MM.1S (cell line): Measurements from ENCODE around the gene SLC4A5.

ENCODE experiments used
- DNase-seq: peaks from one replicate; pipeline ENCODE4 v3.0.0-alpha.2; 2015
- H2AFZ ChIP-seq: fragments of 300-600 bp; sonication (generic); 2 replicates; pipeline ENCODE4 v1.6.0; 2016; ENCODE audit warnings: antibody characterized with exemption, low read length
- H3F3A ChIP-seq: fragments of 300-600 bp; sonication (generic); 2 replicates; pipeline ENCODE4 v1.6.1; 2016; ENCODE audit warnings: mild to moderate bottlenecking, antibody characterized with exemption, low read length, moderate library complexity, mixed read lengths; ENCODE audit not compliant: insufficient read depth
- H3K27ac ChIP-seq: fragments of 300-600 bp; sonication (generic); 2 replicates; pipeline ENCODE4 v1.5.1; 2016; ENCODE audit warnings: mild to moderate bottlenecking, low read length
- H3K27me3 ChIP-seq: fragments of 300-600 bp; sonication (generic); replicated peaks from 2 replicates; pipeline ENCODE4 v1.6.0; 2016; ENCODE audit warnings: low read length; ENCODE audit not compliant: insufficient read depth
- H3K36me3 ChIP-seq: fragments of 300-600 bp; sonication (generic); replicated peaks from 2 replicates; pipeline ENCODE4 v1.6.1; 2016; ENCODE audit warnings: mild to moderate bottlenecking, low read length, mixed read lengths; ENCODE audit not compliant: insufficient read depth
- H3K4me1 ChIP-seq: fragments of 300-600 bp; sonication (generic); 2 replicates; pipeline ENCODE4 v1.6.1; 2016; ENCODE audit warnings: low read length, mixed read lengths
- H3K4me2 ChIP-seq: fragments of 300-600 bp; sonication (generic); 2 replicates; pipeline ENCODE4 v1.6.0; 2016; ENCODE audit warnings: low read depth, low read length
- H3K4me3 ChIP-seq: fragments of 300-600 bp; sonication (generic); 2 replicates; pipeline ENCODE4 v1.5.1; 2016; ENCODE audit warnings: low read length, mixed read lengths
- H3K79me2 ChIP-seq: fragments of 300-600 bp; sonication (generic); 2 replicates; pipeline ENCODE4 v1.6.1; 2016; ENCODE audit warnings: mixed run types, low read length, mixed read lengths
- H3K9ac ChIP-seq: fragments of 300-600 bp; sonication (generic); 2 replicates; pipeline ENCODE4 v1.6.1; 2016; ENCODE audit warnings: low read length, mixed read lengths
- H3K9me2 ChIP-seq: fragments of 300-600 bp; sonication (generic); replicated peaks from 2 replicates; pipeline ENCODE4 v1.6.1; 2016; ENCODE audit warnings: mild to moderate bottlenecking, low read length, mixed read lengths; ENCODE audit not compliant: insufficient read depth
- H3K9me3 ChIP-seq: fragments of 300-600 bp; sonication (generic); replicated peaks from 2 replicates; pipeline ENCODE4 v1.6.1; 2016; ENCODE audit warnings: mild to moderate bottlenecking, low read length, mixed read lengths; ENCODE audit not compliant: insufficient read depth
- H4K20me1 ChIP-seq: fragments of 300-600 bp; sonication (generic); 2 replicates; pipeline ENCODE4 v1.6.1; 2016; ENCODE audit warnings: mild to moderate bottlenecking, low read length, moderate library complexity, mixed read lengths; ENCODE audit not compliant: insufficient read depth
- EZH2 ChIP-seq: fragments of 300-600 bp; sonication (generic); optimal IDR thresholded peaks from 2 replicates; pipeline ENCODE3; 2017; ENCODE audit warnings: low read depth, mild to moderate bottlenecking, antibody characterized with exemption, low read length, mixed read lengths
- EZH2phosphoT487 ChIP-seq: fragments of 300-600 bp; sonication (generic); IDR thresholded peaks from 2 replicates; pipeline ENCODE4 v1.6.1; 2018; ENCODE audit warnings: antibody characterized with exemption, low read length
- TF ChIP-seq, protein P1 (sequence below): fragments of 300-600 bp; sonication (generic); IDR thresholded peaks from 2 replicates; pipeline ENCODE4 v1.5.1; 2016; ENCODE audit warnings: antibody characterized with exemption, low read length, mixed read lengths

SLC4A5 gene

DNA sequence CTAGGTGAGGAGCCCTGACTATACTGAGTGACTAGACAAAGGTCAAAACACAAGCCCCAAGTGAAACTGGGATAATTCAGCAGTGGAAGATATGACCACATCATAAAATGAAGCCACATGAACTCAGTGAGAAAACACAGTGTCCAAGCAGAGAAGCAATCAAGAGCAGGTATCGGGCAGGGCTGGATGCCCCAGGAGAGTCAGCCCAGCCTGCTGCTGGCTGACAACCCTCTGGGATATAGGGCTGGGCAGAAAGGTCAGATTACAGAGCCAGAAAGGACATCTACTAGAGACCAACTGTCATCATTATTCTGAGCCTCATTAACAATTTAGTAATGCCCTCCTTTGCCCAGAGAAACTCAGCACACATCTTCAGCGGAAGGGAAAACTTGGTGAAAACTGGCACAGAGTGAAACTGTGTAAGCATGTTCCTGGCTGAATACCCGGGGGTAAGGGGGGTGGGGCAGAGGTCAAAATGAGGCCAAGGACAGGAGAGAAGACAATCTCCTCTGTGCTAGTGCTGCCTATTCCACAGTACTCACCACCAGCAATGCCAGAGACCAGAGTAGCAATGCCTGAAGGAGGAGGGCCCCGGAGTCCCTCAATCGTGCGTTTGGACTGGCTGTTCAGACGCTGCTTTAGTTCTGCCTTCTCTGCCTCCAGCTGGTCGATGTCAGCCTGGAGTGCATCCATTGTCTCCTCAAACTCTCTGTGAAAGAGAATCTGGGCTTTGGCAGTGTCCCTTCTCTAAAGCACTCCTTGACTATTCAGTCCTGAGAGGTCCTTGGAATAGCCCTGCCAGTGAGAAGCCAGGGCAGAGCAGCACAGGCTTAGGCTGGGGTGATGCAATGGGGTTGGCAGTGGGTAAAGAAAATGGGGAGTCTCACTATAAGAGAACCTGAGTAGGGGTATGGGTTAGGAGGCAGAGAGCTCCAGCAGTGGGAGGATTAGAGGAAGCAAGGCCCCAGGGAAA is 21.6 kb upstream of the SLC4A5 start:
- TF ChIP-seq EZH2 (no peak), EZH2phosphoT487 (no peak)
- TF ChIP-seq, protein P1, sequence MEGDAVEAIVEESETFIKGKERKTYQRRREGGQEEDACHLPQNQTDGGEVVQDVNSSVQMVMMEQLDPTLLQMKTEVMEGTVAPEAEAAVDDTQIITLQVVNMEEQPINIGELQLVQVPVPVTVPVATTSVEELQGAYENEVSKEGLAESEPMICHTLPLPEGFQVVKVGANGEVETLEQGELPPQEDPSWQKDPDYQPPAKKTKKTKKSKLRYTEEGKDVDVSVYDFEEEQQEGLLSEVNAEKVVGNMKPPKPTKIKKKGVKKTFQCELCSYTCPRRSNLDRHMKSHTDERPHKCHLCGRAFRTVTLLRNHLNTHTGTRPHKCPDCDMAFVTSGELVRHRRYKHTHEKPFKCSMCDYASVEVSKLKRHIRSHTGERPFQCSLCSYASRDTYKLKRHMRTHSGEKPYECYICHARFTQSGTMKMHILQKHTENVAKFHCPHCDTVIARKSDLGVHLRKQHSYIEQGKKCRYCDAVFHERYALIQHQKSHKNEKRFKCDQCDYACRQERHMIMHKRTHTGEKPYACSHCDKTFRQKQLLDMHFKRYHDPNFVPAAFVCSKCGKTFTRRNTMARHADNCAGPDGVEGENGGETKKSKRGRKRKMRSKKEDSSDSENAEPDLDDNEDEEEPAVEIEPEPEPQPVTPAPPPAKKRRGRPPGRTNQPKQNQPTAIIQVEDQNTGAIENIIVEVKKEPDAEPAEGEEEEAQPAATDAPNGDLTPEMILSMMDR: no peak
- Histone ChIP-seq H3F3A (no peaks in the 10 kb centered on the region), H3K4me3 (no peak overlapping the region), H3K9me3 (no peaks in the 10 kb centered on the region), H3K27ac (no peak overlapping the region), H2AFZ (no peak overlapping the region), H4K20me1 (no peaks in the 10 kb centered on the region), H3K9me2 (no peaks in the 10 kb centered on the region), H3K4me2 (no peak overlapping the region), H3K36me3 (no peaks in the 10 kb centered on the region), H3K79me2 (no peaks in the 10 kb centered on the region), H3K27me3 (no peaks in the 10 kb centered on the region), H3K9ac (no peak overlapping the region), H3K4me1 (no peaks in the 10 kb centered on the region)
- DNase-seq: no peak

DNA sequence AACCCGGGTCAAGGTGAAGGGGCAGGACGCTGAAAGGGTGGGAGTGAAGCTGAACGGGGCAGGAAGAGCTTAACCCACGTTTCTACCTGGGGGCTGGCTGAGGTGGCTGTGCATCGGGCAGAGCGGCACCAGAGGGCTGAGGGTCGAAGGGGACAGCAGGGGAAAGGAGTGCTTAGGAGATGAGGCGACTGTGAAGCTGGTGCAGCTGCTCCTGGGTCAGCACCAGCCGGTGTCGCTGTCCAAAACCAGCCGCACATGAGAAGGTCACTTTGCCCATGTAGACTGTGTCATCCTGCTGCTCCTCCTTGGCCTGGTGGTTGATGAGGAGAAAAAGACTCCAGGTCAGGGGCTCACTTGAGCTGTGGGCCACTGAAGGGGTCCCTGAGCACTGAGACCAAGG is 18.1 kb upstream of the SLC4A5 start:
- Histone ChIP-seq H4K20me1 (no peaks in the 10 kb centered on the region), H3K9me3 (no peaks in the 10 kb centered on the region), H3K4me3 (no peak overlapping the region), H3F3A (no peaks in the 10 kb centered on the region), H2AFZ (no peak overlapping the region), H3K27ac (no peak overlapping the region), H3K79me2 (no peaks in the 10 kb centered on the region), H3K4me1 (no peaks in the 10 kb centered on the region), H3K9ac (no peak overlapping the region), H3K4me2 (no peak overlapping the region), H3K27me3 (no peaks in the 10 kb centered on the region), H3K9me2 (no peaks in the 10 kb centered on the region), H3K36me3 (no peaks in the 10 kb centered on the region)
- TF ChIP-seq EZH2phosphoT487 (no peak), EZH2 (no peak)
- TF ChIP-seq, protein P1: no peak
- no peak for DNase-seq

DNA sequence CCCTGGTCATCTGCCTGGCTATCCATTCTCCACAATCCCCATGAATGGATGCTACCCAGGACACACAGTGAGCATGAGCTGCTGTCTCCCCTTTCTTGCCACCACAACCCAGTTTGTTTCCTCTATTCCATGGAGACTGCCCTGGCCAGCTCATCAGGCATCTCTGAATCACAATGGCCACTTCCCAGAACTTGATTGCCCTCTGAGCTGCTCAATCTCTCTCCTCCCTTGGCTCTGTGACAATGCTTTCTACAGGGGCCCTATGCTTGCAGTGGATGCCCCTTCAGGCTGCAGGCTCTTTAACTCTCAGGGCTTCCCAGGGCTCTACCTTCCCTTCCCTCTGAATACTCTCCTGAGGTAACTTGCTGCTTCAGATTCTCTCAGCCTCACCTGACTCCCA is 14.4 kb upstream of the SLC4A5 start:
- no peak for DNase-seq
- TF ChIP-seq EZH2 (no peak), EZH2phosphoT487 (no peak)
- TF ChIP-seq, protein P1: no peak
- no peaks in the 10 kb centered on the region for H3K79me2 ChIP-seq
- no peaks in the 10 kb centered on the region for H4K20me1 ChIP-seq
- no peak overlapping the region for H2AFZ ChIP-seq
- no peaks in the 10 kb centered on the region for H3K9me2 ChIP-seq
- H3K9ac ChIP-seq: no peak overlapping the region
- no peak overlapping the region for H3K4me2 ChIP-seq
- H3K27me3 ChIP-seq: no peaks in the 10 kb centered on the region
- H3K4me1 ChIP-seq: no peaks in the 10 kb centered on the region
- no peak overlapping the region for H3K4me3 ChIP-seq
- no peak overlapping the region for H3K27ac ChIP-seq
- no peaks in the 10 kb centered on the region for H3K9me3 ChIP-seq
- no peaks in the 10 kb centered on the region for H3K36me3 ChIP-seq
- H3F3A ChIP-seq: no peaks in the 10 kb centered on the region
